Lower leg skin (tissue), 4 donors: ENCODE data around the gene PHEX. TPM values are rescaled to one million over a fixed set of nuclear protein-coding genes. Genes with fewer than 3 reads are reported as not detected.

ENCODE experiments used
- DNase-seq, 2 donors: peaks; one replicate each; pipeline ENCODE4 v3.0.0-alpha.2; 2019; ENCODE audit warnings: low spot score in 2 of 2
- H3K4me3 ChIP-seq: fragments of 200-600 bp; sonication (generic); 2 replicates; pipeline ENCODE4 v1.5.1; 2017; ENCODE audit warnings: mild to moderate bottlenecking, low read depth; ENCODE audit not compliant: poor library complexity, severe bottlenecking
- CTCF ChIP-seq, 3 donors: fragments of 450-650 bp; IDR thresholded peaks; one replicate each; pipeline ENCODE4 v1.5.1; 2016; ENCODE audit warnings: antibody characterized with exemption in 3 of 3, mild to moderate bottlenecking in 3 of 3, moderate library complexity in 2 of 3
- POLR2A ChIP-seq, 2 donors: fragments of 450-650 bp; IDR thresholded peaks; one replicate each; pipeline ENCODE4 v1.6.1; 2016 to 2017; ENCODE audit warnings: antibody characterized with exemption in 2 of 2, mild to moderate bottlenecking in 1 of 2, moderate library complexity in 1 of 2
- WGBS, 2 donors: methylation state at CpG; one replicate each; pipeline ENCODE4 v1.1.5; 2018; 5-methylcytosine and 5-hydroxymethylcytosine counted together
- intact Hi-C: fragments of 100-400 bp; cut with DNase I; formaldehyde crosslinking; loops from one replicate; pipeline ENCODE4 v1.15.0; 2023; ENCODE audit warnings: low total_unique reads
- total RNA-seq, 4 donors: library from RNA; depleted of rRNA; stranded (reverse); fragments of >200 nt; gene quantifications; one replicate each; pipeline ENCODE4 v1.1.0, GENCODE V29; 2016

Gene PHEX
- total RNA-seq, 4 donors from 2014 or later = 0.08 to 1.6 (median 0.10) TPM; not detected in 1

GRCh38 chrX:22015139-22015750 is 16.9 kb upstream of the PHEX start:
- no peak for DNase-seq
- no peak overlapping the region for H3K4me3 ChIP-seq
- WGBS, 2 donors = 82 to 90% methylated on average over 9 of the region's 9 CpGs
- TF ChIP-seq CTCF (IDR thresholded peaks at IDR 0.05) (no peak), POLR2A (IDR thresholded peaks at IDR 0.05) (no peak)
- intact Hi-C loops = no loop called here

GRCh38 chrX:22021751-22022324 is 10.3 kb upstream of the PHEX start:
- TF ChIP-seq POLR2A (IDR thresholded peaks at IDR 0.05) = no peak
- no peak for TF ChIP-seq CTCF (IDR thresholded peaks at IDR 0.05)
- 78 to 79% methylated on average over 10 of the region's 10 CpGs for WGBS, 2 donors
- no peak for DNase-seq
- intact Hi-C loops = no loop called here
- no peak overlapping the region for H3K4me3 ChIP-seq

GRCh38 chrX:22024577-22024976 is 7.5 kb upstream of the PHEX start:
- TF ChIP-seq CTCF (IDR thresholded peaks at IDR 0.05) = no peak
- TF ChIP-seq POLR2A (IDR thresholded peaks at IDR 0.05) = no peak
- 47 to 50% methylated on average over 2 of the region's 2 CpGs for WGBS, 2 donors
- no peak overlapping the region for H3K4me3 ChIP-seq
- intact Hi-C loops = no loop called here
- DNase-seq = no peak

GRCh38 chrX:22025751-22026150 is 6.4 kb upstream of the PHEX start:
- TF ChIP-seq POLR2A (IDR thresholded peaks at IDR 0.05) = no peak
- TF ChIP-seq CTCF (IDR thresholded peaks at IDR 0.05) = no peak
- WGBS, 2 donors = 87 to 96% methylated on average over 7 of the region's 7 CpGs
- no peak for DNase-seq
- no peak overlapping the region for H3K4me3 ChIP-seq
- intact Hi-C loops = no loop called here

- WGBS, 2 donors = 83 to 85% methylated on average over 4 of the region's 4 CpGs
- TF ChIP-seq CTCF (IDR thresholded peaks at IDR 0.05) (no peak), POLR2A (IDR thresholded peaks at IDR 0.05) (no peak)
- no peak for DNase-seq
- intact Hi-C loops = no loop called here
- H3K4me3 ChIP-seq = no peak overlapping the region
Observed at GRCh38 chrX:22026731-22027130, 5.4 kb upstream of the PHEX start.

- no peak for DNase-seq
- TF ChIP-seq POLR2A (IDR thresholded peaks at IDR 0.05) (no peak), CTCF (IDR thresholded peaks at IDR 0.05) (no peak)
- WGBS, 2 donors = 66 to 77% methylated on average over 6 of the region's 6 CpGs
- H3K4me3 ChIP-seq = no peak overlapping the region
- intact Hi-C loops = no loop called here
Observed at GRCh38 chrX:22032506-22032905, 381 bp downstream of the PHEX start.
